ENCODE data around the gene TJP2. TPM values are rescaled to one million over a fixed set of nuclear protein-coding genes. Genes with fewer than 3 reads are reported as not detected.

The TJP2 gene
- total RNA-seq, 1 donor from 2014 or later: 152 TPM

- DNase-seq (ENCODE audit: low read depth): no peak
These were observed 17.2 kb downstream of the TJP2 start for GRCh38 chr9:69191231-69191630.

GRCh38 chr9:69192214-69192613, 18.1 kb downstream of the TJP2 start:
- no peak for DNase-seq (ENCODE audit: low read depth)

DNA sequence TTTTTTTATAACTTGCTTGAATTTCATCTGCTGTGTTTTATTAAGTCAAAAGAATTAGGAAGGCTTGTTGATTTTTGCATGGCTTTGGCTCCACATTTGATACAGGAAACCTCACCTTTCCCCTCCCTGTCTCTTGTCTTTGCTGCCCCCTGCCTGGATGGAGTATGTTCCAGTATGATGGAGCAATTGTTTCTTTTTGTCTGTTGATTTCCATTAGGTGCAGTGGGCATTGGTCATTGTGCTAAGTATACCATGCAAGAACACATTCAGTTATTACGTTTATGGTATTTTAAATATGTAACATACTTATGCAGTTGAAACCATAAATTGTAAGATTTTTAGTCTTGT, 19.6 kb downstream of the TJP2 start:
- DNase-seq (ENCODE audit: low read depth): no peak

DNA sequence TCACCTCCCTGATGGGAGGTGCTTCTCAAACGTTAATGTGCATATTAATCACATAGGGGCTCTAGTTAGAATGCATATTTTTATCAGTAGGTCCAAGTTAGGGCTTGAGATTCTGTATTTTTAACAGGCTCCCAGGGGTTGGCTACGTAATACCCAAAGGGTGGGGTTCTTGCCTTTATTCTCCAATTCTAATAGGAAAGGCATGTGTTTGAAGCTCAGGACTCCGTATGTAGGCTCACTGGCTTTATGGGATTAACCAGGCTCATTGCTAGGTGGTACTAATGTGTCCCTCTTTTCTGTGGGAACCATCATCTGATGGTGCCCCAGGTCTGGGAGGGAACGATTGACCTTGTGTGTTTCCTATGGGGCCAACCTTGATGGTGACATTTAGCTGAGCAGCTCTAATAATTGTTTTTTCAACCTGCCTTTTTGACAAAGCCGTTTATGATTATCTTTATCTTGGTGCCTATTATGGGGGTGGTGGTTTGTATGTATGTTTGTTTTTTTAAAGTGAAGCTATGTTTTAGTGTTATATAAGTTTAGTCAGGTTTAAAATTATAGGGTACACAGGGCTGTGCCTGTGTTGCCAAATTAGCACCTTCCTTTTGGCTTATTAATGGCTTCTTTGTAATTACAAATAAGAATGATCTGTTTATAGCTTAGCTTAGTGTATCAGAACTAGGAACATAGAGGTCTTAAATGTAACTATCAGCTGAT, 20.8 kb downstream of the TJP2 start:
- no peak for DNase-seq (ENCODE audit: low read depth)

DNA sequence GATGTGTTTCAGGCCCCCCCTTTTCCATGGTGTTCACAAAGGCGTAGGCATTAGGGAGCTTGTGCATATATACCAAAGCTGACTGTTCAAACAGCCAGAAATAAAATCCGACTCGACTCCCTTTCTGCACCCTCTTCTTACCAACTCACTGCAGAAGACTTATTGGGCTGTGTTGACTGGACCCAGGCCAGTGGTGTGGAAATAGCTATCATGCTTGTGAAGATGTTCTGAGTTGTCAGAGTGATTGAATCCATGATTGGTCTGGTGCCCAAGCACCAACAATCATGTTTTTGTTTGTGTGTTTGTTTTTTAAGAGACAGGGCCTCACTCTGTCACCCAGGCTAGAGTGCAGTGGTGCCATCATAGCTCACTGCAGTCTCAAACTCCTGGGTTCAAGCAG, 21.6 kb downstream of the TJP2 start:
- no peak for DNase-seq (ENCODE audit: low read depth)

GRCh38 chr9:69197687-69198086, 23.6 kb downstream of the TJP2 start:
- no peak for DNase-seq (ENCODE audit: low read depth)

- peak; percentile 39 for DNase-seq (ENCODE audit: low read depth)
These were observed 24.6 kb downstream of the TJP2 start for GRCh38 chr9:69198521-69199220.

DNA sequence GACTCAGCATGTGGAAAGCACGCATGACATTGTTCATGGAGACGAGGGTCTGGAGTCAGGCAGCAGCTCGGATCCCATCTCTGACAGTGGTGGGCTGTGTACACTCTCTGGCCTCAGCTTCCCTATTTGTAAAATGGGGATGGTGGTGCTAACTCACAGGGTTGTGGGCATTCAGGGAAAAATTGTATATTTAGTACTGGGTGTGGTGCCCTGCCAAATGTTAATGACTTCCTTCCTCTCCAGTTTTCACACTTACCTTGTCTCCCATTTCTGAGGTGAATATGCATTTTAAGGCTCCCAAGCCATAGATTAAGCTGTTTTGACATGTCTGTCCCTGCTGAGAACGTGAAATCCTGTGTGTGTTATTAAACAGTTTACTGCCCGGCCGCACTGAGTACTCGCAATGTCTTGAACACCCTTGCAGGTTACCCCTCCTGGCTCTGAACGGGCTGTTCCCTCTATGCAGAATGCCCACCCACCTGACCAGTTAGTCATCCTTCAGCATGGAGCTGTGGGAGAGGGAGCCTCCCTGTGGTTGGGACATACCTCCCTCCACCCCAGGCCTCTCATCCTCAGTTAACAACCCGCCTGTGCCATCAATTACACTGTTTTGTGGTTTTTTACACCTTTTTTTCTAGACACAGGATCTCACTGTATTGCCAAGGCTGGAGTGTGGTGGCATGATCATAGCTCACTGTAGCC, 25.8 kb downstream of the TJP2 start:
- peak; percentile 74 for DNase-seq (ENCODE audit: low read depth)

DNA sequence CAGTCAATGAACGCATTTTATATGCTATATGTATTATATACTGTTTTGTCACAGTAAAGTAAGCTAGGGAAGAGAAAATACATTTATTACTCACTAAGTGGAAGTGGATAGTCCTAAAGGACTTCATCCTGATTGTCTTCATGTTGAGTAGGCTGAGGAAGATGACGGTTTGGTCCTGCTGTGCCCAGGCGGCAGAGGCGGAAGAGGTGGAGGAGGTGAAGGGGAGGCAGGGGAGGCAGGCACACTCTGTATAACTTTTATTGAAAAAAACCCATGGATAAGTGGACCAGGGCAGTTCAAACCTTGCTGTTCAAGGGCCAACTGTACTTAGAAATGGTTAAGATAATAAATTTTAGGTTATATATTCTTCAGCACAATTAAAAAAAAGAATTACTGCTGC, 28.5 kb downstream of the TJP2 start:
- no peak for DNase-seq (ENCODE audit: low read depth)

- DNase-seq (ENCODE audit: low read depth): no peak
These were observed 30.2 kb downstream of the TJP2 start for GRCh38 chr9:69204326-69204725.

DNA sequence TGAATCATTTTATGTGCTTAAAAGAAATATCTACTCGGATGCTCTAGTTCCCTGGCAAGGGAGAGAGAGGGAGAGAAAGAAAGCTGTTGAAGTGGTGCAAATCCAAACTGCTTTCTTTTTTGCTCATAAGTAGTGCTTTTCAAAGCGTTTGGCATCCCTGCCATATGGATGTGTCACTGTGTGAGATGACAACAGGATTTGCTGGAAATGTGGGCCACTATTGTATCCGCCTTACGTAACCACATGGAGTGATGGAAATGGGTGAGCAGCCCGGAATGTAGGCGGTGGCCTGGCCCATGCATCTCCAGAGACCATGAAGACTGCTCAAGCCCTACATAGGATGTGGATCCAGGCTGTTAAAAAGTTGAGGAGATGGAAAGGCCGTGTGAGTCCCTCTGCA, 30.8 kb downstream of the TJP2 start:
- no peak for DNase-seq (ENCODE audit: low read depth)

DNA sequence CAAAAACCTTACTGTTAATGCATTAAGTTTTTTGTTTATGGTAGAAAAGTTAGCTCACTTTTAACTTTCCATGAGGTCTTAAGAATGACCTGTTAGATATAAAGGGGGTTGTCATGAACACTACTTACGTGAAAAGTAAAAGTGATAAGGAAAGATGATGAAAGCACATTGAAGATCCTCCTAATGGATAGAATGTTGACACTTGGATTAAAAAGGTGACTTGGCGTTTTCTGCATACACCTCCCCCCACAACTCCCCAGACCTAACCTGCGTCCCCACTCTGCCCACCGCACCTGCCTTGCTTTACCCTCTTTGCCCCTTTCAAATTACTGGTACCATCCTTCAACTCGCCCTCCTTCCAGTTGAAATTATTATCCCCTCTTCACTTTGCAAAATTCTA, 32.0 kb downstream of the TJP2 start:
- DNase-seq (ENCODE audit: low read depth): no peak

DNA sequence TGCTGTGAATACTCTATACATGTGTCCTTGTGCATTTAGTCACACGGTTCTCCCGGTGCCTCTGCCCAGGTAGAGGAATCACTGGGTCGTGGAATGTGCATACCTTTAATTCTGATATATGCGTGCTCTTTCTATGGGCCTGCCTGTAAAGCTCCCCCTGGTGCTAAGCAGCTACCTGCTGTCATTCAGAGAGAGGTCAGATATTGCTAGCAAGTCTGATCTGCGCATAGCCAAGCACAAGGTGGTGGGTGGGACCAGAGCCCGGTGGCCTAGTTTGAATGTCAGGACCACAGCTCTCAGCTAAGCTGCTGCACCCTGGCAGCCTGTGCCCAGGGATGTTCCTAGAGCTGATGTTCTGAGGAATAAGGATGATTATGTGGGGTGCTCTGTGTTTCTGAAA, 33.4 kb downstream of the TJP2 start:
- DNase-seq (ENCODE audit: low read depth): no peak

DNA sequence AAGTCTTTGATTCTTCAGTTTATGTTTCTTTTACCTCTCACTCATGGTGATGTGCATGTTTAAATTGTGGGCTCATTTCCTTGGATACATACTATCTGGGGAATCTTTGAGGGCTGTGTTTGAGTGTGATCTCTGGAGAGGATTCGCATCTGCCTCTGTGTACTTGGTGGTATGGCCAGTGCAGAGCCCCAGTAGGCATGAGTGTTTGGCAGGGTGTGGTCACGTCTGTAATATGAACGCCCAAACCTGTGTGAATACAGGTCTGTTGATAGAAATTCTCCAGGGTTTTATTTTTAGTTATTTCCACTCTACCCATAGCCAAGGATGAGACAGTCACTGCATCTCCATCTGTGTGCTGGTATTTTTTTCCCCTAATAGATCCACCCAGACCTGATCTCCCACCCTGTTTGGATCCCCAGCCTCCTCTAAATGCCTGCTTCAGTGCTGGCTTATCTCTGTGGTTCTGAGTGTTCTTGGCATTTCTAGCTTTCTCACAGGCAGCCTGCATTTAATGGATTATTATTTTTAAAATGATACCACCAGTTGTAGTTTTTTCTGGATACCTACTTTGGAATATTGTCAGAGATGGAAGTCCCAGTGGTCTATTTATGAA, 37.5 kb downstream of the TJP2 start:
- no peak for DNase-seq (ENCODE audit: low read depth)

DNA sequence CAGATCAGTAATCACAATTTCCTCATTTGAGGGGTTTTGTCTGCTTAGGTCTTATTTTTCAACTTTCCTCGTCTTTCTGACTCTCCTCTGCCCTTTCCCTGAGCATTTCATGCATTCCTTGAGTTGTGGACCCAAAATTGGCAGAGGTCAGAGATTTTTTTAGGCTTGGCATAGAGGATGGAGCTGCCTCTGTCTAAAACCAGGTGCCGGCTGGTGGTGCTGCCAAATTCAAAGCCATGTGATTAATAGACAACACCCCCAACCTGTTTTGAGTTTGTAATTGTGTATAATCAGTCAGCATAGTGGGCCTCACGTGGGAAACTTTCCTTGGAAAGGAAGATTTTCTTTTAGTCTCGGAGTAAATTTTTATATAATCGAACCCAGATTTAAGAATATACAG, 39.6 kb downstream of the TJP2 start:
- no peak for DNase-seq (ENCODE audit: low read depth)

DNA sequence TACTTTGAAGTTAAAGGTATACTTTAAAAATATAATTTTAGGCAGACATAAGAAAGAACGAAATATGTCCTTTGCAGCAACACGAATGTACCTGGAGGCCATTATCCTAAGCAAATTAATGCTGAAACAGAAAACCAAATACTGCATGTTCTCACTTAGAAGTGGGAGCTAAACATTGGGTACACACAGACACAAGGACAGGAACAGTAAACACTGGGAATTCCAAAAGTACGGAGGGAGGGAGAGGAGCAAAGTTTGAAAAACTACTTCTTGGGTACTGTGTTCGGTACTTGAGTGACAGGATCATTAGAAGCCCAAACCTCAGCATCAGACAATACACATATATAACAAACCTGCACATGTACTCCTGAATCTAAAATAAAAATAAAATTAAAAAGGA, 40.9 kb downstream of the TJP2 start:
- DNase-seq (ENCODE audit: low read depth): no peak

DNA sequence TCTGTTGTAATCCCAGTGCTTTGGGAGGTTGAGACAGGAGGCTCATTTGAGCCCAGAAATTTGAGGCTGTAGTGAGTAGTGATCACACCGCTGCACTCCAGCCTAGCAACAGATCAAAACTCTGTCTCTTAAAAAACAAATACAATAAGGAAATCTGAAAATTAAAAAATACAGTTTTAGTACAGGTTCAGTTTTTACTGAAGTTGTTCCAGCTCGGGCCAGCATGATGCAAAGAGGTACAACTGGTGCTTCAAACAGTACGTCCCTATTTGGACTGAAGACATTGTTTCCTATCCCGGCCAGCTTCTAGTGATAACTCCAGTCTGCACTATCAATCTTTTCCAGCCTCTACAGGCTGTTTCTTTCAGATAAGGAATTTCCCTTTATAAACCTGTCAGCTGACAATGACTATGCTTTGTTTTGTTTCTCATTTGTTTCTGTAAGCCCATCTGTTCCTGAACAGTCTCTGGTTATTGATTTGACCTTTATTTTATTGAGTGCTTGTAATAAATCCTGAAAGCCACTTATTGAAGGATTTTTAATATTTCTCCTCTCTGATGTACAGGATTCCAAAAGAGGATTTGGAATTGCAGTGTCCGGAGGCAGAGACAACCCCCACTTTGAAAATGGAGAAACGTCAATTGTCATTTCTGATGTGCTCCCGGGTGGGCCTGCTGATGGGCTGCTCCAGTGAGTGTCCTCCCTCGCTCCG, 41.9 kb downstream of the TJP2 start:
- no peak for DNase-seq (ENCODE audit: low read depth)

- DNase-seq (ENCODE audit: low read depth): no peak
These were observed 44.1 kb downstream of the TJP2 start for GRCh38 chr9:69218166-69218565.

DNA sequence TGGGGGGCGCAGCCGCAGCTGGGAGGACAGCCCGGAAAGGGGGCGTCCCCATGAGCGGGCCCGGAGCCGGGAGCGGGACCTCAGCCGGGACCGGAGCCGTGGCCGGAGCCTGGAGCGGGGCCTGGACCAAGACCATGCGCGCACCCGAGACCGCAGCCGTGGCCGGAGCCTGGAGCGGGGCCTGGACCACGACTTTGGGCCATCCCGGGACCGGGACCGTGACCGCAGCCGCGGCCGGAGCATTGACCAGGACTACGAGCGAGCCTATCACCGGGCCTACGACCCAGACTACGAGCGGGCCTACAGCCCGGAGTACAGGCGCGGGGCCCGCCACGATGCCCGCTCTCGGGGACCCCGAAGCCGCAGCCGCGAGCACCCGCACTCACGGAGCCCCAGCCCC, 47.0 kb downstream of the TJP2 start:
- DNase-seq (ENCODE audit: low read depth): no peak

DNA sequence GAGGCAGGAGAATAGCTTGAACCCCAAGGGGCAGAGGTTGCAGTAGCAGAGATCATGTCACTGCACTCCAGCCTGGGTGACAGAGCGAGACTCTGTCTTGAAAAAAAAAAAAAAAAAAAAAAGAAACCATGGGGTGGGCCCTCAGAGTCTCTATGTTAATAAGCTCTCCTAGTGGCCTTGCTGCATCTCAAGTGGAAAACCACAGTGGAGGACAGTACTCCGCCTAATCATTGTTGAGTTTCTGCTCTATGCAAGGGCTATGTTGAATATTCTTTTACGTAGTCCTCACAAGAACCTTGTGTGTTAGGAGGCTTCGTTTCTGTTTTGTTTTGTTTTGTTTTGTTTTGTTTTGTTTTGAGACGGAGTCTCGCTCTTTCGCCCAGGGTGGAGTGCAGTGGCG, 48.9 kb downstream of the TJP2 start:
- no peak for DNase-seq (ENCODE audit: low read depth)

GRCh38 chr9:69223605-69224004, 49.5 kb downstream of the TJP2 start:
- DNase-seq (ENCODE audit: low read depth): peak; percentile 65

- DNase-seq (ENCODE audit: low read depth): no peak
These were observed 55.3 kb downstream of the TJP2 start for GRCh38 chr9:69229367-69229766.
